ENCODE measurements around the gene SVEP1. TPM values are rescaled to one million over a fixed set of nuclear protein-coding genes. Genes with fewer than 3 reads are reported as not detected.

The SVEP1 gene
- total RNA-seq, 1 donor from 2014 or later = 6.7 TPM

DNA sequence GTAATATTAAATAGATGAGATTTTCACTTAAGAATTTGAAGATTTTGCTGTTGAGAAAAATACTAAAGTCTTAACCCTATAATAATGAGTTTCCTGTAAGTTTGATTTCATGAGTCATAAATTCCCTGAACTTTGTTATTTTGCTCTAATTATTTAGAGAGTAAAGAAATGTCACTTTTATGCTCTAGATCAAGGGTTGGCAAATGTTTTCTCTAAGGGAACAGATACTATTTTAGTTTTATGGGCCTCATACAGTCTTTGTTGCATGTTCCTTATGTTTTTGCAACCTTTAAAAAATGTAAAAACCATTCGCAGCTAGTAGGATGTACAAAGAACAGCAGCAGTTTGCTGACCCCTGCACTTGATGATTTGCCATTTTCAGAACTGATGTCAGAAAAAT lies 241.4 kb downstream of the SVEP1 start:
- intact Hi-C loops (cut with DNase I) = no loop called here
- DNase-seq (ENCODE audit: low spot score) = no peak

DNA sequence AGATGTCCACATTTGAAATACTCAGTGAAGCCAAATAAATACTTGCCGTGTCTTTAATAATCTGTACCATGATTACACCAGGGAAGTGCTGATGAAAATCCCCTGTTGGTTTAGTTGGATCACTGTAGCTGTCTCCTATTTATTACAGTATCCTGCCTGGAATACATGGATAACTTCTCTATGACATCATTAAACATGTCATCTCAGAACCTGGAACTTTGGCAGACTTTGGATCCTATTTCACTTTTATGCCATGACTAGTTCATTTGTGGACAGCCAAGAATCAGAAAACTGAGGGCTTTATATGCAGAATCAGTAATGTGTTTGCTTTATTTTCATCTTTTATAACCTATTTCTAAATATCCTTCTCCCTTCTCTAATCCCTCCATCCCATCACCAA lies 241.8 kb downstream of the SVEP1 start, which contains the start of gene TXNDC8:
TXNDC8 (minus strand) TSS at position 137 of the 400 bp plus-strand sequence.
- intact Hi-C loops (cut with DNase I) = no loop called here
- no peak for DNase-seq (ENCODE audit: low spot score)

DNA sequence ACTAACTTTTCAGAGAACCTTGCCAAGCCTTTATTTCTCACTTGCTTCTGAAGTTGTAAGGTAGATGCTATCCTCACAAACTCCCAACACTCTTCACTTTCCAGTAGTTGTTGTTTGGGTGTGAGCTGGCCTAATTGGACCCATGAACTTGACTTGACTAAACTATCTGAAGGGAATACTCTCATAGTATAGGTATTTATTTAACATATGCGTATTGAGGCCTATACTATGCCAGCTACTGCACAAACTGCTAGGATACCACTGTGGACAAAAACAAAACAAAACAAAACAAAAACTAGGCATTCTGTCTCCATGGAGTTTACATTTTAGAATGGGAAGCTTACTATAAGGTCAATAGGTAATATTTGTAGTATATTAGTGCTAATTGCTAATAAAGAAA lies 243.2 kb downstream of the SVEP1 start:
- intact Hi-C loops (cut with DNase I) = no loop called here
- no peak for DNase-seq (ENCODE audit: low spot score)

- no peak for DNase-seq (ENCODE audit: low spot score)
- intact Hi-C loops (cut with DNase I) = no loop called here
These were observed 244.7 kb downstream of the SVEP1 start for GRCh38 chr9:110334871-110335270.

GRCh38 chr9:110334183-110334582 lies 245.4 kb downstream of the SVEP1 start:
- DNase-seq (ENCODE audit: low spot score) = no peak
- intact Hi-C loops (cut with DNase I) = no loop called here

- intact Hi-C loops (cut with DNase I) = no loop called here
- no peak for DNase-seq (ENCODE audit: low spot score)
These were observed 246.8 kb downstream of the SVEP1 start for GRCh38 chr9:110332766-110333165.

DNA sequence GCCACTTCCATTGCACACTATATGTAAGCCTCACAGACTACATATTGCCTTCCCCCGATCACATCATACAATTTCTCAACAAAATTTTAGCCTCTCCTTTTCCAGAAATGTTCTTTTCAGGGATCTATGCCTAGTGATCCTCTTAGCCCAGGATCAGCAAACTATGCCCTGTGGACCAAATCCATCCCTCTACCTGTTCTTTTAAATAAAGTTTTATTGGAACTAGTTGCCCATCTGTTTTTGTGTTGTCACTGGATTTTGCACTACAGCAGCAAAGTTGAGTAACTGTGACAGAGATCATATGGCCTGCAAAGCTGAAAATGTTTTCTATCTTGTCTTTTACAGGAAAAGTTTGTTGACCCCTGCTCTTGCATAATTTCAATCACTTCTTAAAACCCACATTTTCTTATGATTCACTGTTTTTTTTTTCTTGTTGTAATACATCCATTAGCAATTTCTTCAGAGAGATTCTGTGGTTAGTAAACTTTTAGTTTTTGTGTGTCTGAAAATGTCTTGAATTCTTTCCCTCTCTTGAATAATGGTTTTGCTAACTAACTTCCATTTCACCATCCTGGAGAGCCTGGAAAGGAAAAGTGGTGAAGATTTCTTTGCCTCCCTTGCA lies 248.9 kb downstream of the SVEP1 start:
- no peak for DNase-seq (ENCODE audit: low spot score)
- intact Hi-C loops (cut with DNase I) = no loop called here

DNA sequence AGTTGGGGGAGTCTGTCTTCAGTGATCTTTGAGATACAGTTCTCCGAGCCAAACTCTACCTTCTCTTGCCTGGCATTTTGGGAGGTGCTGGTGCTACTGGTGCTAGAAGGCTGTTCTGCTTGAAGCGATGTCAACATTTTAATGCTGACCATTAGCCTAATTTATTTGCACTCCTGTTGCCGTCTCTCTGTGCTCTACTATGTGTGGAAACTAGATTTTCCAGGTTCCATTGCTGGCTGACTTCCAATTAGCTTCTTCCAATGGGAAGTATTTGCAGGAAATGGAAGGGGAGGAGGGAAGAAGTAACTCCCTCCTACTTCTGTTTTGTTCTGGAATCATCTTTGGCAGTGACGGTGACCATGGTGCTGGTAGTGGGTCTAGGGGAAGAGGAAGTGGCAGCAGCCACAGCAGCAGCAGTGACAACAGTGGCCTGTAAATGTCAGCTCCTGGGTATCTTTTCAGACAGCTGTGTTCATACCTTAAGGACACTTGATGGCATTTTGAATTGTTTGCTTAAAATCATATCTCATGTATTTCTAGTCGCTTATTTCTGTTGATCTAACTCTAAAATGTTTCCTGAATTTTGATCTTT lies 249.8 kb downstream of the SVEP1 start:
- DNase-seq (ENCODE audit: low spot score) = no peak
- intact Hi-C loops (cut with DNase I) = no loop called here

GRCh38 chr9:110328763-110329162 lies 250.8 kb downstream of the SVEP1 start:
- intact Hi-C loops (cut with DNase I) = no loop called here

DNA sequence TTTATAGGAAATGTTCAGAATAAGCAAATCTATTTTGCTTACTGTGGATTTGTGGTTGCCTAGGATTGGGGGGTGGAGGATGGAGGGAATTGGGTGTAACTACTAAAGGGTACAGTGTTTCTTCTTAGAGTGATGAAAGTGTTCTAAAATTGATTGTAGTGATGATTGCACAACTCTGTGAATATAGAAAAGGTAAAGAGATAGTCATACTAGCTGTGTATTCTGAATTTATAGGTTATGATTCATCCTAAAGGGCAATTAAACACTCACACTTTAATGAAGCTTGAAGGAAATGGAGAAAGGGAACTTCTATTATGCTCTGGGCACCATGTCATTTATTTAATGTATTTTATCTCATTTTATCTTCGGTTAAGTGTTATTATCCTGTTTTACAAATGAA lies 251.8 kb downstream of the SVEP1 start:
- no peak for DNase-seq (ENCODE audit: low spot score)
- intact Hi-C loops (cut with DNase I) = no loop called here

More at GRCh38 chr9:110328763-110329162, 250.8 kb downstream of the SVEP1 start:
- no peak for DNase-seq (ENCODE audit: low spot score)

DNA sequence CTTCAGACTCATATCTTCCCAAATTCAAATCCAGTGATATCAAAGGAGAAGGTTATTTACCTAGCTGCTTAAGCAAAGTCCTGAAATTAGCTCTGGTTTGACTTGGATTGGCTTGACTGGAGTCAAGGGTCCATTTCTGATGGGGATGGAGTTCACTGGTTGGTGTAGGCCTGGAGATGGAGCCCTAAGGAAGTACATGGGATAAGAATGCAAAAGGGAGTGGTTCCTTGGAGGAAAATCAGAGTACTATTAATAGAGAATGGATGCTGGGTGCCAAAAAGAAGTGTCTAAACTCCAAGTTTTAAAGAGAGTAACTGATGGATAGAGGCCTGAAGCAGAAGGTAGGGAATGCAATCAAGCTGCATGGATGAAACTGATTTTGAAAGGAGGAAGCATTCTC lies 255.7 kb downstream of the SVEP1 start:
- intact Hi-C loops (cut with DNase I) = no loop called here
- no peak for DNase-seq (ENCODE audit: low spot score)

DNA sequence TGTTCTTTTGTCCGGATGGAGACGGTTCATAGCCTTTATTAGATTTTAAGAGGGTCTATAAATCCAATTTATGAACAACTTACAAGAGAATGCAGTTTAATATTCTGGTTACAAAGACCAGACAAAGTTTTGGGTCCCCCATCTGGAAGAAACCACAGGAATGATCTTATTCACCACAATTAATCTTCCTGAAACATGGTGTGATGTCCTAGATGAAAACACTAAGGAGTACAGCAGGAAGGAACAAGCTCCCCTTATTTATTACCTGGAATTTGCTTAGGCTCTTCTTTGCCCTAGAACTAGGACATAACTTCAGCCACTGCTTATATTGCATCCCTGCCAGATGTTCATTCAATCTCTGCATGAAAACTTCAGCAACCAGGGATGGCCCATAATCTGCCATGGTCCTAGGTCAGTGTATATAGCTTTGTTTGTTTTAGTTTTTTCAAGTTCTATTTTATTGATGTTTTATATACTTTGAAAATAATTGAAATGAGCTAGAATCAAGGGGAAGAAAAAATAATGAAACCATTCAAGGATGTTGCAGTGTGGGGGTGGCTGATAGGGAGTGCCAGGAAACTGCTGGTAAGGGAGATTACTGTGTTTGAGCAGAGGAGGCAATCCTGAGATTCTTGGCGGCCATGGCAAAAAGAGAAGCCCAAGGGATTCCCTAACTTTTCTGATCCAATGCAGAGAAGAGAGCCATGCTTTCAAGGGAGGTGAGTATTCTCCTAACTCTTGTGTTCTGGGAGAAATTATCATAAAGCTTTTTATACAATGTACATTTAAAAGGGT lies 258.7 kb downstream of the SVEP1 start:
- DNase-seq (ENCODE audit: low spot score) = no peak
- intact Hi-C loops (cut with DNase I) = no loop called here

DNA sequence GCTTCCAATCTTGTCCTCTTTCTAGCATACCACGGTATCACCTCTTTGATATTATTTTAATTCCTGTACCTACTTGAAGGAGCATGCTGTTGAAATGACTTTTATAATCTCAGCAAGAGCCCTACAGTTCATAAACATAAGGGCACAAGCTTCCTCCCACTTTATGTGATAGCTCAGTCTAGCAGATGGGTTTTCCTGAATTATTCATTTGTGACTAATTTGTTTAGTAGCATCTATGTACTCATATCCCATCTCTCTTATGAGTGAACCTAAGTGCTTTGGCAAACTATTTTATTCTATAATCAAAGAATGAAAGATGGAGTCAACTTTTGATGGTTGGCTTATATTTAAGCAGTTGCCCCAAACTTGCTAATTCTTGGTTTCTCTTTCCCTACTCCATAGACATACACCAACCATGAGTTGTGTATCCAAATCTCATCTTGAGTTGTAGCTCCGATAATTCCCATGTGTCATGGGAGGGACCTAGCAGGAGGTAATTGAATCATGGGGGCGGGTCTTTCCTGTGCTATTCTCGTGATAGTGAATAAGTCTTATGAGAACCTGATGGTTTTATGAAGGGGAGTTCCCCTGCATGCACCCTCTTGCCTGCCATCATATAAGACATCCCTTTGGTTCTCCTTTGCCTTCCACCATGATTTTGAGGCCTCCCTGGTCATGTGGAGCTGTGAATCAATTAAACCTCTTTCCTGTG lies 259.6 kb downstream of the SVEP1 start:
- intact Hi-C loops (cut with DNase I) = no loop called here
- DNase-seq (ENCODE audit: low spot score) = no peak

- no peak for DNase-seq (ENCODE audit: low spot score)
- intact Hi-C loops (cut with DNase I) = no loop called here
These were observed 261.6 kb downstream of the SVEP1 start for GRCh38 chr9:110317911-110318310.

GRCh38 chr9:110316261-110317075 lies 263.1 kb downstream of the SVEP1 start:
- intact Hi-C loops (cut with DNase I) = no loop called here
- DNase-seq (ENCODE audit: low spot score) = no peak

Other genes with a start within 250 kb of the SVEP1 start
- gene TXNDC8, start 241.9 kb downstream of the SVEP1 start, total RNA-seq = not detected
- gene MUSK, start 89.0 kb upstream of the SVEP1 start, total RNA-seq = 1.2 TPM

All from cardiac septum (tissue), 1 donor.